Measurements from ENCODE around the gene MKKS.
"Not testable (repeated sequence)": the region's sequence is repeated elsewhere in the genome, so short reads cannot be mapped to it uniquely, and the experiment has no call there.

Gene MKKS

DNA sequence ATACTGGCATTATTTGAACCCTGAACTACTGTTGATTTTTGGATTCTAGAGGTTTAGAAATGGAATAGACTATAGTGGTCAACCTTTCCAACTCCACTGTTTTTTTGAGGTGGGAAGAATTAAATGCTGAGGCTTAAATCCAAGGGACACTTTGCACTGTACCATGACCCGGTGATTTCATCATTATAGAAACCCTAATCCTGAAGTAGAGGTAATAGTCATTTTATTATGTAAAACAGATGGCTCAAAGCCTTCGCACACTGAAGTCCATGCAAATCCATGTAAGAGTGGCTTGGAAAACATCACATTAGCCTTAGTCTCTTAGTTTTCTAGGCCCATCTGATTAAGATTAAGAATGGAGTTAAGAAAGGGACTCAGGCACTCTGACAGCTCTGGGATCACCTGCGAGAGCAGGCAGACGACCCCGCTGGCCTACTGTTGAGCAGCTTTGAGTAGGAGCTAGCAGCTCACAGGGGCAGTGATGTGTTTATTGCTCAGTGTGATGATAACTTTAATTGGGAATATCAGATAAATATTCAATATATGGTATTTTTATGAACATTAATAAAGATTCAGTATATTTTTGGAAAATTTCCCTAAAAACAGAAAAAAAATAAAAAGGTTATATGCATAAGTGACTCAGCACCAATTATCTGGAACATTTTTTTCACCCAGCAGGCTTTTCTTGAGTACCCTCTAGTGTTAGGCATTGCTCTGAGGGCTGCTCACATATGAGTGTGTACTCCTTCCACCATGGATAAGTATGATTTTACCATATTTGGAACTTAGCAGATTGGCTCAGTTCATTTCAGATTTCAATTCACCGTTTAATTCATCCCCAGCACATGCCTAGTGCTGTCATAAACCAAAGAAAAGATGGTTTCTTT lies 14.5 kb upstream of the MKKS start:
- no peak for DNase-seq (ENCODE audit: low spot score)

DNA sequence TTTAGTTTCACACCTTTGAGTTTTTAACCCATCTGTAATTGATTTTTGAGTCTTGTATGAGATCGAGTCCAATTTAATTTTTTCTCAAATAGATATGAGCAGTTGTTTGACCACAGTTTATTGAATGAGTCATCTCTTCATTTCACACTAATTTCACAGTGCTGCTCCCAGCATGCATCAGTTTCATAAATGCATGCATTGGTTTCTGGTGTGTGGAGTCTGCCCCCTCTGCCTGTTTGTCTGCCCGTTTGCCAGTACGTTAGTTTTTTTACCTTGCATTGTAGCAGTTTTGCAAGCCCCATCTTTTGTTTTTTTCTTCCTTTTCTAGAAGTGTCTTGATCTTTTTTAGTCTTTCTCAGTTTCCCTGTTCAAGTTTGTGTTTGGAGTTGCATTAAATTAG lies 13.0 kb upstream of the MKKS start:
- DNase-seq (ENCODE audit: low spot score): no peak

DNA sequence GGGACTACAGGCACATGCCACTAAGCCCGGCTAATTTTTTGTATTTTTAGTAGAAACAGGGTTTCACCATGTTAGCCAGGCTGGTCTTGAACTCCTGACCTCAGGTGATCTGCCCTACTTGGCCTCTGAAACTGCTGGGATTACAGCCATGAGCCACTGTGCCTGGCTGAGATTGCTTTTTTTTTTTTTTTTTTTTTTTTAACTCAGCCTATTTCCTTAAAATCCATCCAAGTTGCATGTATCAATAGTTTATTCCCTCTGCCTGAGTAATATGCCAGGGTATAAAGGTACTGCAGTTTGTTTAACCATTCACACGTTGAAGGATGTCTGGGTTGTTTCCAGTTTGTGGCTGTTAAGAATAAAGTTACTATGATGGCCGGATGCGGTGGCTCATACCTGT lies 11.7 kb upstream of the MKKS start:
- DNase-seq (ENCODE audit: low spot score): no peak

DNA sequence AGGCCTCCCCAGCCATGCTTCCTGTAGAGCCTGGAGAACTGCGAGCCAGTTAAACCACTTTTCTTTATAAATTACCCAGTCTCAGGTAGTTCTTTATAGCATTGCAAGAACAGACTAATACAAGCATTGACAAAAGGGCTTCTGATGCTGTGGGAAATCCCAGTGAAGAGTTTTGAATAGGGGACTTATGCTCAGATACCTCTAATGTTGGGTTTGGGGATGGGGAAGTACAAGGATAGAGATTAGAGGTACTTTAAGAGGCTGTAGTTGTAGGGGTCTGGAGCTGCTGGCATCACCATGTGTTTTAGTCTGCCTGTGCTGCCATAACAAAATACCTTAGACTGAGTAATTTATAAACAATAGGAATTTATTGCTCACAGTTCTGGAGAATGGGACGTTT lies 9.9 kb upstream of the MKKS start:
- DNase-seq (ENCODE audit: low spot score): no peak

DNA sequence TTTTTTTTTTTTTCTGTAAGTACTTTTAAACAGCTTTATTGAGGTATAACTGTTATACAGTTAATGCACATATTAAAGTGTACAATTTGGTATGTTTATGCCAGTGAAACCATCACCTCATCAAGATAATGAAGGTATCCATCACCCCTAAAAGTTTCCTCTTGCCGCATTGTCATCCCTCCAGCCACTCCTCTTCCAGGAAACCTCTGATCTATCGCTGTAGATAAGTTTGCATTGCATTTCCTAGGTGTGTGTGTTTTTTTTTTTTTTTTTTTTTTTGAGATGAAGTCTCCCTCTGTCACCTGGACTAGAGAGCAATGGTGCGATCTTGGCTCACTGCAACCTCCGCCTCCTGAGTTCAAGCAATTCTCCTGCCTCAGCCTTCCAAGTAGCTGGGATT lies 4.2 kb upstream of the MKKS start:
- DNase-seq (ENCODE audit: low spot score): no peak

DNA sequence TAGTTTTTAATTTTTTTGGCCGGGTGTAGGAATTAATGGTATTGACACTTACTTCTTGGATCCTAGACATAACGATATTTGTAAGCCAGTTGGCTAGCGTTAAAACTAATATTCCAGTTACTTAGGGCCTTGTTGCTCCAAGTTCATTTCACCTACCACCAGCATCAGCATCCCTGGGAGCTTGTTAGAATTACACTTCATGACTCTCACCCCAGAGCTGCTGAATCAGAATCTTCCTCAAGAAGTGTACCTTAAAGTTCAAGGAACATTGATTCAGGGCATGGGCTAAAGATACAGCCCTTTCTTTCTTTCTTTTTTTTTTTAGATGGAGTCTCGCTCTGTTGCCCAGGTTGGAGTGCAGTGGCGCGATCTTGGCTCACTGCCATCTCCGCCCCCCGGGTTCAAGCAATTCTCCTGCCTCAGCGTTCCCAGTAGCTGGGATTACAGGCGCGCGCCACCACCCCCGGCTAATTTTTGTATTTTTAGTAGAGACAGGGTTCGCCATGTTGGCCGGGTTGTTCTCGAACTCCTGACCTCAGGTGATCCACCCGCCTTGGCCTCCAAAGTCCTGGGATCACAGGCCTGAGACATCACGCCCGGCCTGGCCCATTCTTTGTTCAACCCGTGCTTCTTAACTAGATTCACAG lies 2.2 kb upstream of the MKKS start:
- DNase-seq (ENCODE audit: low spot score): no peak

DNA sequence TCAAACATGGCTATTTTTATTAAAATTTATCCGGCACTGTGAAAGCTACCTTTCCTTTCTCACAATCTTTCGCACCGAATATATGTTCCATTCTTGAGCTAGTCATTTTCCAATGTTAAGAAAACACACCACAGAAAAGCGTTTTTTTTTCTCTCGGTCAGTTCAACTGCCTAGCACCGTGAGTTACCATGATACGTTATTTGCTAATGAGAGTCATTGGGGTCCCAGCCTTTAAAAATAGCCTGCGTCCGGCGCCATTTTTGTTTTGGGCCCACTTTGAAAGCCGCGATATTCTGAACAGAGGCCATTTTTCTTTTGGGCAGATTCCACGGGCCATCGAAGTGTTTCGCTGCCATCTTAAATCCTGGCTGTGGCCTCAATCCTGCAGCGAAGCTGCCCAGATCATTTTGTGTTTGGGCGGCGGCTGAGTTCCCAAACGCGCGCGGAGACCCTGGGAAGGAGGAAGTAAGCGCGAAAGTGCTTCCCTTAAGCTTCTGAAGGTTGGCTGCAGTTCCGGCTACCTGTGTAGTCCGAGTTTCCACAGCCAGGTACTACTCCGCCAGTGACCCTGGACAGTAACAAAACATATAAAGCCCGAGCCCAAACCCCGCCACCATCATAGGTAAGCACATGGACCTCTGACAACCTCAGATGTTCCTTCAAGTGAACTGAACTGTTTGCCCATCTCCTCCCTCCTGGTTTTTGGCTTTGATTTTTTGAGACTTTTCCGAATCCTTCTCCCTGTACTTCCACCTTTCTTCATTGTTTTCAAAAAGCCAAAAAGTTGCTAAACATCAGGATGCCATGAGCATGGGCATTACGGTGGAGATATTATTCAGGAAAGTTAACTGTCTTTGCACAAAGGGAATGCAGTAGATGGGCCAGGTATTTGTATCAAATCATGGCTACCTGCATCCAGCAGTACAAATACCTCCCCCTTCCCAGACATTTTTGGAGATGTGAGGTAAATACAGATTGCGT lies 1.1 kb upstream of the MKKS start, which contains the start of gene SLX4IP:
TSS of gene SLX4IP (plus strand) at position 474 of the 981 bp plus-strand sequence. CDS start 22,900 bp downstream, outside the sequence.
- DNase-seq (ENCODE audit: low spot score): peak; percentile 98

DNA sequence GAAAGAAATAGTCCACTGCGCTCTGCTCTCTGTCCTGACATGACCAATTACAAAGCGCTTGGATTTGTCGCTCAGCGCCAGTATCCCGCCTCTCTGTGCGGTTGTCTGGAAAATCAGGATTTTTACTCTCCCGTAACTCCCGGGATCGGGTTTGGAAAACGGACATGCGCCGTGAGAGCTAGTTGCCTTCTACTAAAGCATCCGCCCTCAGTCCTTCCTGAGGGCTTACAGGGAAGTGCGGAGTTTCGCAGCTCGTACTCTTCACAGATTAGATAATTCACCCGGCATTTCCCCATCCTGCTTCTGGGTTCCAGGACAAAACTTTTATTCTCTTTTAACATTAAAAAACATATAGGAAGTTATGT lies 427 bp upstream of the MKKS start:
- DNase-seq (ENCODE audit: low spot score): peak; percentile 99

DNA sequence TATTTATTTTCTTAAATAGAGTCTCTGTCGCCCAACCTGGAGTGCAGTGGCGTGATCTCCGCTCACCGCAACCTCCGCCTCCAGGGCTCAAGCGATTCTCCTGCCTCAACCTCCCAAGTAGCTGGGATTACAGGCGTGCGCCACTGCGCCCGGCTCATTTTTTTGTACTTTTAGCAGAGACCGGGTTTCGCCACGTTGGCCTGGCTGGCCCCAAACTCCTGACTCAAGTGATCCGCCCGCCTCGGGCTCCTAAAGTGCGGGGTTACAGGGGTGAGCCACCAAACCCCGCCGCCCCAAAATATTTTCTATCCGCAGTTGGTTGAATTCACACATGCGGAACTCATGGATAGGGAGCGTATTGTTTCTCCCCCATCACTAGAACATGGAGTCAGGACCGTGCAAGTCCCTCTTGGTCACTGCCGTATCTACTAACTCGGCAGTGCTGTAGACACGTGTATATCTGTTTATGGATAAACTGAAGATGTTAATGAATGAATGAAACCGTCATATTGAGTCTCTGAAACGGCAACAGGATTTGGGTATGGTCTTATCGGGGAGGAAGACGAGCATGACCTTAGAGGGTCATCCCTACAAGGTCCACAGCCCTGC lies 904 bp downstream of the MKKS start:
- peak; percentile 31 for DNase-seq (ENCODE audit: low spot score)

DNA sequence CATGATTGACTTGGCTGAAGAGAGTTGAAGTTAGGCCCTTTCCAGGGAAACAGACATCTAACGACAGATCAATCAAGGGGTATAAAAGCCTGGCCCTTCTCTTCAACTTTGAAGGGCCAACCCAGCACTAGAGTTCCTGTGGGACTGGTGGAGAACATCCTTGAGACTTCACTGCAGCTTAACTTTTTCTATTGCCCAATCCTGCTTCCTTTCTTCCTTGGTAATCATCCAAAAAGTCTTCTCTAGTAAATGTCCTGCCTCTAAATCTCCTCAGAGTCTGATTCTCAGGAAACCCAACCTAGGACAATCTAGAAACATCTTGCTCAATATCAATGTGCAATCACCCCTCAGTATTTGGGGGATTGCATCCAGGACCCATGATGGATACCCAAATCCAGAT lies 1.9 kb downstream of the MKKS start:
- no peak for DNase-seq (ENCODE audit: low spot score)

DNA sequence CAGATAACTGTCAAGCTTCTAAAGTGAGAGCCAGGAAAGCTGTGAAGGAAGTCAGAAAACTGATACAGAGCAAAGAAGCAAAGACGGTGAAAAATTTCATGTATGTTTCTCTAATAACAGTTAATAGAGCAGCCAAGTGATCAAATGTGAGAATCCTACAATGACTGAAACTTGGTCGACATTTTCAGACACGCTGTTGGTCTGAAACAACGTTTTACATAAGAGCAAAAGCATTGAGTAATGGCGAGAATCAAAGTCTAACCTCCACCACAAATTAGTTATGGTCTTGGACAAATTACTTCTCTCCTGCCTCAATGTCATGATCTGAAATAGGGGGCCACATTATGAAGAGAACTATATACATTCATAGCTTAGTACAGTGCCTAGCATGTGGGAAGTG lies 3.3 kb downstream of the MKKS start:
- no peak for DNase-seq (ENCODE audit: low spot score)

DNA sequence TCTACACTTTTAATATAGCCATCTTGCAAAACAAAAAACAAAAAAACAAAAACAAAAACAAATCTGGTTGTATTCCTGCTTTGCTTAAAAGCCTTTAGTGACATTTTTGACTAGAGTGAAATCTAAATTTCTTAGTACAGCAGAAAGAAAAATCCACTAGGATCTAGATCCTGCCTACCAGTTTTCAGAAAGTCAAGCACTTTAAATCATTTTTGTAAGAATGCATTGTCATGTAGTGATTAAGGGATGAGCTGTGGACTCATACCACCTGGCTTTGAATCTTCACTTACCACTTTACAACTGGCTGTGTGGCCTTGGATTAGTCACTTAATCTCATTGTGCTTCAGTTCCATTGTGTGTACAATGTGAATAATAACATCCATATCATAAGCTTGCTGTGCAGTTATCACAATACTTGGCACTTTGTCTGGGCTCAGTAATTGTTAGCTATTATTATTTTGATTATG lies 4.0 kb downstream of the MKKS start:
- DNase-seq (ENCODE audit: low spot score): peak; percentile 70

DNA sequence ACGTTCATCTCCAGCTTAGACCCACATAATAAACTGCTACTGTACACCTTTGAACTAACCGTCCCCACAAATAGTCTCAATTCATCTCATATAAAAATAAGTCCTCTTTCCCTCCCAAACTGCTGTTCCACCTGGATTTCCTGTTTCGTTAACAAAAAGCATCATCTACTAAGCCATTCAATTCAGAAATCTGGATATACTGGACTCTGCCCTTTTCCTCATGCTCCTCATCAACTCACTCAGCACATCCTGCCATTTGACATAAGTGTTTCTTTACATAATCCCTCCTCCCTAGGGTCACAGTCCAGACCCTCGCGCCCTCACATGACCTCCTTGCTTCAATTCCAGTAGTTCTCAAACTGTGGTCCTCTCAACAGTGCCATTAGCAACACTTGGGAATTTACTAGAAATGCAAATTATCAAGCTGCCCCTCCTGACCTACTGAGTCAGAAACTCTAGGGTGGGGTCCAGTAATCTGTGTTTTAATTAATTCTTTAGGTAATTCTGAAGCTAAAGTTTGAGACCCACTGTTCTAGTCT lies 4.5 kb downstream of the MKKS start:
- no peak for DNase-seq (ENCODE audit: low spot score)

DNA sequence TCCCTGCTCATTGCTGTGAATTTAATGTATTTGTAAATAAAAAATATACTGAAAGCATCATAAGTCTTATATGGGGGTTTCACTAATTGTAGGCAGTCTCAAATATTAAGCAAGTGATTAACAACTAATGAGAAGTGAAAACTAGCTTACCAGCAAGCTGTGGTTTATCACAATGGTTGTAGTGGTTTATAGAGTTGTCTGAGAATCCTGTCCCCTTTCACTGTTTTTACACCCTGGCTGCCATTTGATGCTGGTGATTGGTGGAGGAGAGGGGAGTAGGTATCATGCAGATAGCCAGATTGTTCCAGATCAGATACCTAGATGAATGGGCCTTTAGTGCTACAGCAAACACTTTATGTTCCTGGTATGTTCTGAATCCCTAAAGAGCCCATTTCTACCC lies 6.0 kb downstream of the MKKS start:
- DNase-seq (ENCODE audit: low spot score): no peak

DNA sequence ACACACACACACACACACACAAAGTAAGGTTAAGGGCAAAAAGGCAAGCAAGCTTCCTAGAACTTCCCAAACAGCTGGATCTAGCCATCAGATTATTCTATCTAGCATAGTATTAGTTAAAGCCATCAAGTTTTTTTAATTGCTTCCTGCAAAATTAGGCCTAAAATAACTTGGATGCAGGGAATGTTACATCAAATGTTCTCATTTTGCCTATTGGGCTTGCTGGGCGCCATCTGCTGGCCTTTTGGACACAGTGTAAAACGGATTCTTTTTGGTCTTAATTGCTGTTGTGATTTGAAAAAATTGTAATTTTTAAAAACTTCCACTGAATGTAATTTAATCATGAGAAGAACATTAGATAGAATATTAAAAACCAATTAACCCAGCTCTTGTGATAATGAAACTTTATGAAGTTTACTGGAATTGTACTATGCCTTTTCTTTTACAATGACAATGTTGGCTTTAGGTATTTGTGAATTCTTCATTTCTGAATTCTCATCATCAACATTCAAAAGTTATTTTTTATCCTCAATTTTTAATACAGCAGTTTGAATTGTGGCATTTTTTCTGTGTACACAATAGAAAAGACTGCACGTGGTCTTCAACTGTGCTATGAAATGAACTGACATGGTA lies 6.8 kb downstream of the MKKS start:
- peak; percentile 58 for DNase-seq (ENCODE audit: low spot score)

DNA sequence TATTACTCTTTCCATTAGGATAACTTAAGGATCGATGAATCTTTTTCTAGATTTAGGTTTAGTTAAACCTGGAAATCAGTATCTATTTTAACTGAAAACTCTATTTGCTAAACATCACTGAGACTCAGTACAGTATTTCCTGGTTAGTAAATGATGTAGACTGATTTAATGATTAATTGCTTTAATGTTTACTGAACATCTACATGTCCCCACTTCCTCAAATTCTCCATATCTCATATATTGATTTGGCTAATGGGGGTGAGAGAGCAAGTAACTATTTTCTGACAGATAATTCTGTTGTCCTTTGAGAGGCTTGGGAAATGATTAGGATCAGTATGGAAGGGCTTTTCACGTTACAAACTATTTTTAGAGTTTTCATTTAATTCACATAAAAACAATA lies 10.3 kb downstream of the MKKS start:
- peak; percentile 41 for DNase-seq (ENCODE audit: low spot score)

DNA sequence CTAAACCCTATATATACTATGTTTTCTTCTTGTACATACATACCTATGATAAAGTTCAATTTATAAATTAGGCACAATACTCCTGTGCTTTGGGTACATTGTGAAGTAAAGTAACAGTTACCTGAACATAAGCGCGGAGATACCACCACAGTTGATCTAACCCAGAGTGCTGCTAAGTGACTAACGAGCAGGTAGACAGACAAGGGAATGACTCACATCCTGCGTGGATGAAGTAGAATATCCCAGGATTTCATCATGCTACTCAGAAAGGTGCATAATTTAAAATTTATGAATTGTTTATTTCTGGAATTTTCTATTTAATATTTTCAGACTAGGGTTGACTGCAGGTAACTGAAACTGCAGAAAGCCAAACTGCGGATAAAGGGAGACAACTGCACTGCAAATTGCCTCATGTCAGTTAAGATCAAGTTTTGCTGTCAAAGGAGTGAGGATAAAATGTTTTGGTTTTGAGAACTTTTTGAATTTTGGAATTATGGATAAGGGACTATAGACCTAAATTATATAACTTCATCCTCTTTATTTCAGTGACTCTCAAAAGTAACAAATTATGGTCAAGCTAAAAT lies 14.4 kb downstream of the MKKS start:
- peak; percentile 80 for DNase-seq (ENCODE audit: low spot score)

DNA sequence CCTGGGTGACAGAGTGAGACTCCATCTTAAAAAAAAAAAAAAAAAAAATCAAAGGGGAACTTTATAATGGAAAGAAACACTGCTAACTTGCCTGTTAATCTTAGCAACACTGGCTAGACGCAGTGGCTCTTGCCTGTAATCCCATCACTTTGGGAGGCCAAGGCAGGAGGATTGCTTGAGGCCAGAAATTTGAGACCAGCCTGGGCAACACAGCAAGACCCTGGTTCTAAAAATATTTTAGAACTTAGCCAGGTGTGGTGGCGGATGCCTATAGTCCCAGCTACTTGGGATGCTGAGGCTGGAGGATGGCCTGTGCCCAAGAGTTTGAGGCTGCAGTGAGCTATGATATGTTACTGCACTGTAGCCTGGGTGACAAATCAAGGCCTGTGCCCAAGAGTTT lies 16.8 kb downstream of the MKKS start:
- not testable (repeated sequence) for DNase-seq (ENCODE audit: low spot score)

DNA sequence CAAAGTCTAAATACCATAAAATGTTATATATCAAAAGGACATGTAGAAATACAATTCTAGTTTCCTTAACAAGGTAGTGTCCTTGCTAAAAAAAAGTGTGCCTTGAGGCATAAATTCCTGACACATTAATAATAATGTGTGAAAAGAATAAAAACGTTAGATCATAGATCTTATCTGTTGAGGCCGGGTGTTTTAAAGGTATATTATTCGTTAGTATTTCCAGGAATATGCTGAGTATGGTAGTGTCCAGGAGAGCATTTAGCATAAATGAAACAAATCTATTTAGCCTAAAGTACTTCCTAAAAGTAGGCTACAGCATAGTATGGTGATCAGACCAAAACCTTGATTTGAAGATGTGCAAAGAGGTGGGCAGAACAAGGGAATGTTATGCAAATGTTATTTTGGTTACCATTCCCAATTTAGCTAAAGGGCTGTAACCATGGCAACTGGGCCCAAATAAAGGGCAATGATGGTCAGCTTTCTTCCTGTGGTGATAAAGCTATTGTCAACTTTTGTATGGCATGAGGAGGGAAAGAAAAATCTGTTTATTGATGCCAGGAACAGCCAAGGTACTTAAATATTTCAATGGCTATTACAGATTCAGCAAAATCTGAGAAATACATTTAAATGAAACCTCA lies 18.9 kb downstream of the MKKS start:
- peak; percentile 28 for DNase-seq (ENCODE audit: low spot score)

Data from kidney tubule cell (primary cell).